Esophagus squamous epithelium (tissue), 5 donors: ENCODE results near the gene CCDC102A. TPM values are rescaled to one million over a fixed set of nuclear protein-coding genes. Genes with fewer than 3 reads are reported as not detected.

Source experiments
- DNase-seq: peaks from one replicate; lab custom pipeline; 2025; lab: John Stamatoyannopoulos, UW
- H3K27ac ChIP-seq, 4 donors: fragments of 200-600 bp; sonication (generic); one replicate each; pipeline ENCODE4 v1.5.1; 2016 to 2019; ENCODE audit warnings: mild to moderate bottlenecking in 1 of 4
- H3K27me3 ChIP-seq, 4 donors: fragments of 200-600 bp; sonication (generic); 1 replicate in 3 of 4; 2 replicates in 1 of 4; pipeline versions ENCODE4 v1.5.1 to v1.6.0; 2017 to 2021; ENCODE audit warnings: antibody characterized with exemption in 1 of 4
- H3K36me3 ChIP-seq, 3 donors: fragments of 200-600 bp; sonication (generic); one replicate each; pipeline ENCODE4 v1.5.1; 2016 to 2019
- H3K4me1 ChIP-seq, 3 donors: fragments of 200-600 bp; sonication (generic); one replicate each; pipeline ENCODE4 v1.5.1; 2017 to 2019
- H3K4me3 ChIP-seq, 4 donors: fragments of 200-600 bp; sonication (generic); 1 replicate in 3 of 4; 2 replicates in 1 of 4; pipeline ENCODE4 v1.5.1; 2016 to 2019; ENCODE audit warnings: mild to moderate bottlenecking in 2 of 4, moderate library complexity in 1 of 4
- H3K9me3 ChIP-seq, 3 donors: fragments of 200-600 bp; sonication (generic); one replicate each; pipeline ENCODE4 v1.5.1; 2016 to 2019
- CTCF ChIP-seq, 6 experiments: fragments of 450-650 bp in 4 of 6; fragments of 200-600 bp in 2 of 6; sonication (generic) in 2 of 6; IDR thresholded peaks; one replicate each; pipeline ENCODE4 v1.5.1; 2016 to 2019; ENCODE audit warnings: antibody characterized with exemption in 6 of 6, mild to moderate bottlenecking in 4 of 6, moderate library complexity in 4 of 6
- POLR2A ChIP-seq, 4 donors: fragments of 450-650 bp; IDR thresholded peaks; one replicate each; pipeline ENCODE4 v1.6.1; 2017; ENCODE audit warnings: antibody characterized with exemption in 4 of 4, mild to moderate bottlenecking in 4 of 4, moderate library complexity in 3 of 4
- WGBS, 2 donors: methylation state at CpG; one replicate each; pipeline ENCODE4 v1.1.5; 2018; 5-methylcytosine and 5-hydroxymethylcytosine counted together
- intact Hi-C: fragments of 100-400 bp; cut with DNase I; formaldehyde crosslinking; loops from one replicate; pipeline ENCODE4 v1.15.0; 2022
- total RNA-seq, 4 donors: library from RNA; depleted of rRNA; stranded (reverse); fragments of >200 nt; gene quantifications; one replicate each; pipeline ENCODE4 v1.1.0, GENCODE V29; 2016
- donor health status: DM: yes; HTN: yes; CAD: no.

CCDC102A gene
- total RNA-seq, 4 donors from 2014 or later = 3.5 to 10.9 (median 6.9) TPM

- Histone ChIP-seq H3K4me1 (peaks cover 10 to 49% (median 33%) of the 10 kb centered on the region in 3 donors), H3K27ac (peak overlapping the region in 2 of 4 donors; percentile 82 to 87), H3K4me3 (peak overlapping the region; percentile 24 to 48 (median 34)), H3K36me3 (peaks cover 0 to 24% (median 0%) of the 10 kb centered on the region in 3 donors), H3K9me3 (no peaks in the 10 kb centered on the region), H3K27me3 (no peaks in the 10 kb centered on the region)
- 78 to 82% methylated on average over 33 to 79 of the region's 126 CpGs for WGBS, 2 donors
- no peak for TF ChIP-seq POLR2A (IDR thresholded peaks at IDR 0.05)
- no peak for TF ChIP-seq CTCF (IDR thresholded peaks at IDR 0.05)
- no peak for DNase-seq
- intact Hi-C loops = loop anchor here (10.0 kb wide), 2 partner anchors 54 to 224 kb away; no protein-coding TSS in a partner anchor
Measured at GRCh38 chr16:57528499-57529390, 7.6 kb downstream of the CCDC102A start.

- H3K27me3 ChIP-seq = no peaks in the 10 kb centered on the region
- intact Hi-C loops = loop anchor here (10.0 kb wide), 2 partner anchors 53 to 223 kb away; no protein-coding TSS in a partner anchor
- H3K36me3 ChIP-seq = peaks cover 0 to 24% (median 0%) of the 10 kb centered on the region in 3 donors
- TF ChIP-seq CTCF (IDR thresholded peaks at IDR 0.05) (no peak), POLR2A (IDR thresholded peaks at IDR 0.05) (no peak)
- 88 to 94% methylated on average over 16 to 18 of the region's 19 CpGs for WGBS, 2 donors
- no peak for DNase-seq
- H3K4me3 ChIP-seq = no peak overlapping the region
- peaks cover 2 to 39% (median 23%) of the 10 kb centered on the region in 3 donors for H3K4me1 ChIP-seq
- H3K9me3 ChIP-seq = no peaks in the 10 kb centered on the region
- no peak overlapping the region for H3K27ac ChIP-seq
Measured at GRCh38 chr16:57527610-57528360, 8.6 kb downstream of the CCDC102A start.

GRCh38 chr16:57527027-57527426 is 9.3 kb downstream of the CCDC102A start:
- H3K9me3 ChIP-seq = no peaks in the 10 kb centered on the region
- peaks cover 0 to 24% (median 0%) of the 10 kb centered on the region in 3 donors for H3K36me3 ChIP-seq
- DNase-seq = no peak
- no peaks in the 10 kb centered on the region for H3K27me3 ChIP-seq
- H3K4me3 ChIP-seq = no peak overlapping the region
- TF ChIP-seq CTCF (IDR thresholded peaks at IDR 0.05) = no peak
- no peak for TF ChIP-seq POLR2A (IDR thresholded peaks at IDR 0.05)
- H3K4me1 ChIP-seq = peaks cover 0 to 31% (median 16%) of the 10 kb centered on the region in 3 donors
- intact Hi-C loops = loop anchor here (10.0 kb wide), 2 partner anchors 52 to 222 kb away; no protein-coding TSS in a partner anchor
- H3K27ac ChIP-seq = no peak overlapping the region
- WGBS, 2 donors = 71 to 79% methylated on average over 1 to 4 of the region's 4 CpGs

GRCh38 chr16:57526498-57526897 is 9.9 kb downstream of the CCDC102A start:
- Histone ChIP-seq H3K9me3 (no peaks in the 10 kb centered on the region), H3K4me1 (peaks cover 0 to 26% (median 14%) of the 10 kb centered on the region in 3 donors), H3K27ac (no peak overlapping the region), H3K36me3 (peaks cover 0 to 24% (median 0%) of the 10 kb centered on the region in 3 donors), H3K4me3 (no peak overlapping the region), H3K27me3 (no peaks in the 10 kb centered on the region)
- intact Hi-C loops = loop anchor here (10.0 kb wide), 2 partner anchors 52 to 222 kb away; no protein-coding TSS in a partner anchor
- no peak for DNase-seq
- TF ChIP-seq POLR2A (IDR thresholded peaks at IDR 0.05) = no peak
- TF ChIP-seq CTCF (IDR thresholded peaks at IDR 0.05) = no peak
- 83 to 84% methylated on average over 2 to 4 of the region's 6 CpGs for WGBS, 2 donors
